ENCODE data around the gene UBB. TPM values are rescaled to one million over a fixed set of nuclear protein-coding genes. Genes with fewer than 3 reads are reported as not detected.

Gene UBB
- 1,877 and 2,346 TPM in 2 replicates for total RNA-seq (2014; rRNA removed; shearing (Covaris generic))

GRCh38 chr17:16380640-16381495 lies at the start of gene UBB:
TSS of gene UBB (plus strand) at chr17:16381091. CDS start at chr17:16381908, 817 bp downstream.
- peak; percentile 98 for DNase-seq (ENCODE audit: low read depth)

GRCh38 chr17:16338391-16338790 lies 42.5 kb upstream of the UBB start:
- DNase-seq (ENCODE audit: low read depth), result no peak

GRCh38 chr17:16339402-16339801 lies 41.5 kb upstream of the UBB start:
- no peak for DNase-seq (ENCODE audit: low read depth)

DNA sequence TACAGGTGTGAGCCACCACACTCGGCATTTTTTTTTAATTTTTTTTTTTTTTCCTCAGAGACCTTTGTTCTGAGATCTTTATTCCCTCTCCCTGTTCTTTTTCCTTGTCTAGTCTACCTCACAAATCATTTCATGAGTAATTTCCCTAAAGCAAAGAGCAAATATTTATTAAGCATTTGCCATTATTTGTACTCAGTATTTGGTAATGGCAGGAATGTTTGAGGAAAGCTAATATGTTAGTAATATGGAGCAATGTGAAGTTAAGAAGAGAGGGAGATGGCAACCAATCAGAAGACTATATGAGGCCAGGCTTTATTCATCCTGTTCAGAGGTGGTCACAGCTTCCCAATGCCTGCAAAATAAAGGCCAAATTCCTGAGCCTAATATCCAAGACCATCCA lies 40.9 kb upstream of the UBB start:
- no peak for DNase-seq (ENCODE audit: low read depth)

- DNase-seq (ENCODE audit: low read depth), result peak; percentile 9
These were observed 37.9 kb upstream of the UBB start for GRCh38 chr17:16342979-16343378.

GRCh38 chr17:16343569-16343968 lies 37.3 kb upstream of the UBB start:
- DNase-seq (ENCODE audit: low read depth), result no peak

DNA sequence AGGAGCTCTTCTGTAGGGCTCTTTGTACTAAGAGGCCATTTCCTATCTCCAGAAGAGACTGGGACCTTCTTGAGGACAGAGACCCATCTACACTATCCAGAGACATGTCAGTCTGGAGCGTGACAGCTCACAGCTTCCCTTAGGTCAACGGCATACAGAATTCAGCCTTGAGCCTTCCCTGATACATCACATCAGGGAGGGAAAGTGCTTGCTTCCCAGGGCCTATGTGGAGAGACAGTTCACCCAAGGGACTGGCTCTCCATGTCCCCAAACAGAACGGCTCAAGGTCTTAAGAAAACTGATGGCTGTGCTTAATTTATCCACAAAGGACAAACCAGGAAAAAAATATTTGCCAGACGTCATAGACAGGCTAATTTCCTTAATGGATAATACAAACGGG lies 35.3 kb upstream of the UBB start:
- no peak for DNase-seq (ENCODE audit: low read depth)

- no peak for DNase-seq (ENCODE audit: low read depth)
These were observed 34.1 kb upstream of the UBB start for GRCh38 chr17:16346721-16347271.

- no peak for DNase-seq (ENCODE audit: low read depth)
These were observed 32.3 kb upstream of the UBB start for GRCh38 chr17:16348586-16348985.

DNA sequence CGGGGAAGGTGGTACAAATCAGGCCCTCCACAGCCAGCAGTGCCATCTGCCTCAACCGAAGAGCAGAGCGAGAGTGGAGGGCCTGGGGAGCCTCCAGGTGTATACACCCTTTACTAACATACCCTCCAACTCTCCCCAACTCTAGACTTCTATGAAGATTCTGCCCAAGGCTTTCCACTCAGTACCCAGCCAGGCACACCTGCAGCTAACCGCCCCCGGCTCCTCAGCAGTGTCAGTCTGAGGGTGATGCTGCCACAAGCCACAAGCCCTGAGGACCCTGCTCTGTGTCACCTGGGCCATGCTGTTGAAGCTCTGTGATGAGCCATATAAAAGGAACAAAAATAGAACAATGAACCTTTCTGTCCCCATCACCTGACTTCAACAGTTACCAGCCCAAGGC lies 31.5 kb upstream of the UBB start:
- DNase-seq (ENCODE audit: low read depth), result no peak

DNA sequence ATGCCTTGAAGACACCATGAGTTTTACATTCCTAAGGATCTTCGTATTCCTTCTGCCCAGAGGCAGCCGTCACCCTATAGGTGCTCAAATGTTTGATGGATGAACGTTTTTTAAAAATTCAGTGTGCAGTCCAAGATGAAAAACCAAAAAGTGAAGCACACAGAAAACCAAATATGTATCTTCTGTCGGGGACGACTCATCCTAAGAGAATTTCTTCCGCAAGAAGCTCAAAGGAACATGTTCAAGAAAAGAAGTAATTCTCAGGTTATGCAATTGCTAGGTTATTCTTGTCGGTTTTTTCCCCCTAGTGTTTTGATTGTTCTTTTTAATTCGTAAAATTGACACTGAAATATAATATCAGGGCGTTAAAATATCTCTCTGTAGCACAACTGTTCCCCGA lies 29.1 kb upstream of the UBB start:
- peak; percentile 6 for DNase-seq (ENCODE audit: low read depth)

DNA sequence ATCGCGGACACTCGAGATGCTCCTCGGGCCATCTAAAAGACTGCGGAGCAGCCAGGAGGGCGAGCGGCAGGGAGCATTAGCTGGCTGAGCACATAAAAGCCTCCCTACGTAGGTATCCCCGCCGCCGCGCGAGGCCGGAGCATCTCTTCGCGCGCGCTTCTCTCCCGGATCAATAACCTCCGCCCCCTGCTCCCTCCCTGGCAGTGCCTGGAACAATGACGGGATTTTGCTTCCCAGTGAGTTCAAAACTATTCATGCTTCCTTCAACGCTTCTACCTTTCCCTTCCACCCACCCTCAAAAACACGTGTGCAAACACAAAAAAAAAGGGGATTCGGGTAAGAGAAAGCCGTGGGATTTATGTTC lies 28.6 kb upstream of the UBB start:
- DNase-seq (ENCODE audit: low read depth), result peak; percentile 70

DNA sequence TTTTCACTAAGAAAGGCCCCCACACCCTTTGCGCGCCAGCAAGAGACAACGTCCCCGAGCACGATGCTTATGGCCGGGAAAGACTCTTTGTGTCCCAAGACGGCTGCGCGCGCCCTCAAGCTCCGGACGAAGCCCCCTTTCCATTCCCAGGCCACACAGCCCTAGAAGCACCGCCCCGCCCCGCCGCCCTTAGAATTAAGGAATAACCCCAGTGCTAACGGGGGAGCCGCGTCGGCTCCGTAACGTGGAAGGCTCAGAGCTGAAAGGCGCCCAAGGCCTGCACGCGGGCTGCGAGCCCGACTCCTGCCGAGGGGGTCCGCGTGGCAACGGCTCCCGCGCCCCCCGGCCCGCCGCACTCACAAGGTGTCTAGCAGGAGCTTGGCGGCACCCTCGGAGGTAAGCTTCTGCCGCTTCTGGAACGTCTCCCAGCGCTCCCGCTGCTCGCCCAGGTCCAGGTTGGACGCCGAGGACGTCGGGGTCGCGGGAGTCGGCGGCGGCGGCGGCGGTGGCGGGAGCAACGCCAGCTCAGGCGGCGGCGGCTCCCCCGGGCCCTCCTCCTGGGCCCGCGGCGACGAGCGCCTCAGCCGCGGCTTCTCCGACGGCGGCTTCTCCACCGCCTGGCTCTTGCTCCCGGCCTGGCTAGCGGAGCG lies 28.1 kb upstream of the UBB start:
- DNase-seq (ENCODE audit: low read depth), result peak; percentile 64

GRCh38 chr17:16353317-16354174 lies 27.3 kb upstream of the UBB start, which contains the start of gene CENPV:
TSS of gene CENPV (minus strand) at chr17:16353469. CDS start at chr17:16353436, 33 bp downstream.
- DNase-seq (ENCODE audit: low read depth), result peak; percentile 75

GRCh38 chr17:16354585-16354984 lies 26.3 kb upstream of the UBB start:
- DNase-seq (ENCODE audit: low read depth), result no peak

- no peak for DNase-seq (ENCODE audit: low read depth)
These were observed 22.5 kb upstream of the UBB start for GRCh38 chr17:16358394-16358793.

GRCh38 chr17:16361874-16362273 lies 19.0 kb upstream of the UBB start:
- no peak for DNase-seq (ENCODE audit: low read depth)

- DNase-seq (ENCODE audit: low read depth), result peak; percentile 73
These were observed 16.9 kb upstream of the UBB start for GRCh38 chr17:16363749-16364536.

GRCh38 chr17:16364625-16365024 lies 16.3 kb upstream of the UBB start:
- no peak for DNase-seq (ENCODE audit: low read depth)

DNA sequence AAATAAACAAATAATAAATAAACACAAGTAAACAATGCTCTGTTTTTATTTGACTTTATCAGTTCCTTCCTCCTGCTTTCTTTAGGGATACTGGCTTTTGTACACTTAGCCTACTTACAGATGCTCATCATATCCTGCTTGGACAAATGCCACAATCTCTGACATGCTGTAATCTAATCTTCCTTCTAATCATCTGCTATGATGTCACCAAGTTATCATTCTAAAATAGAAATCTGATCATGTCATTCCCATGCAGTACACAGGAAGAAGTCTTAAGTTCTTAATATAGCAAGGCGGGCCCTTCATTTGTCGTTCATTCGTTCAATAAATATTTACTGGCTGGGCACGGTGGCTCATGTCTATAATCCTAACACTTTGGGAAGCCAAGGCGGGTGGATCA lies 9.1 kb upstream of the UBB start:
- peak; percentile 67 for DNase-seq (ENCODE audit: low read depth)

Data from Daoy (cell line).